Lower leg skin (tissue), 3 donors: ENCODE data around the gene SUMO3.

Source experiments
- CTCF ChIP-seq, 3 donors: fragments of 450-650 bp; IDR thresholded peaks; one replicate each; pipeline ENCODE4 v1.5.1; 2016; ENCODE audit warnings: antibody characterized with exemption in 3 of 3, mild to moderate bottlenecking in 3 of 3, moderate library complexity in 2 of 3
- POLR2A ChIP-seq, 2 donors: fragments of 450-650 bp; IDR thresholded peaks; one replicate each; pipeline ENCODE4 v1.6.1; 2016 to 2017; ENCODE audit warnings: antibody characterized with exemption in 2 of 2, mild to moderate bottlenecking in 1 of 2, moderate library complexity in 1 of 2

GRCh38 chr21:44849616-44850130, 31.8 kb upstream of the SUMO3 start:
- TF ChIP-seq CTCF (IDR thresholded peaks at IDR 0.05) (no peak), POLR2A (IDR thresholded peaks at IDR 0.05) (no peak)
